ENCODE data around the gene SPPL2C.

DNA sequence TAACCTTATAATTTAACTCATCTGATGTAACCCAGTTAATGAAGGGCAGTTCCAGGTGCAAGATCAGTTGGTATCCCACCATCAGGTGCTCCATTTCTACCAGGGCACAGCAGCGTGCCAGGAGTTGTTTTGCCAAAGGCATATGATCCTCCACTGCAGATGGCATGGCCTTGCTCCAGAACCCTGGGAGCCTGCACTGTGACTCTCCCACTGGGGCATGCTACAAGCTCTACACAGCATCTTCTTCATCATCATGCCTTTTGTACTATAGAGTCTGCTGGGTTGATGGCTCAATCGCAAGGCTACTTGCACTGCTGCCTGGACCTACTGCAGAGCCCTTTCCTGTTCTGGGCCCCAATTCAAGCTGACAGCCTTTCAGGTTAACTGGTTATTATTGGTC, 38.4 kb downstream of the SPPL2C start:
- TF ChIP-seq CTCF (conservative IDR thresholded peaks at IDR 0.05; ENCODE audit: low read length) (no peak), EZH2phosphoT487 (IDR thresholded peaks at IDR 0.05; ENCODE audit: borderline replicate concordance, low read depth, low read length) (no peak)
